ENCODE measurements around the gene GAREM1.
"Not testable (repeated sequence)": the region's sequence is repeated elsewhere in the genome, so short reads cannot be mapped to it uniquely, and the experiment has no call there.

Gene GAREM1

GRCh38 chr18:32470714-32471633, at the start of gene GAREM1:
Gene GAREM1 (minus strand): TSS chr18:32470882. CDS start chr18:32470428, 454 bp downstream.
- DNase-seq = peak; percentile 98

- DNase-seq = no peak
These were observed 40.5 kb upstream of the GAREM1 start for GRCh38 chr18:32511147-32511546.

- no peak for DNase-seq
These were observed 38.4 kb upstream of the GAREM1 start for GRCh38 chr18:32509111-32509510.

GRCh38 chr18:32507093-32507492, 36.4 kb upstream of the GAREM1 start:
- DNase-seq = no peak

GRCh38 chr18:32502014-32502413, 31.3 kb upstream of the GAREM1 start:
- no peak for DNase-seq

- DNase-seq = not testable (repeated sequence)
These were observed 30.6 kb upstream of the GAREM1 start for GRCh38 chr18:32501242-32501641.

- no peak for DNase-seq
These were observed 12.3 kb upstream of the GAREM1 start for GRCh38 chr18:32483002-32483401.

GRCh38 chr18:32482117-32482516, 11.4 kb upstream of the GAREM1 start:
- no peak for DNase-seq

- DNase-seq = no peak
These were observed 9.9 kb upstream of the GAREM1 start for GRCh38 chr18:32480581-32480980.

- DNase-seq = no peak
These were observed 8.1 kb upstream of the GAREM1 start for GRCh38 chr18:32478807-32479206.

GRCh38 chr18:32478317-32478716, 7.6 kb upstream of the GAREM1 start:
- DNase-seq = no peak

GRCh38 chr18:32476106-32476505, 5.4 kb upstream of the GAREM1 start:
- no peak for DNase-seq

- not testable (repeated sequence) for DNase-seq
These were observed 4.4 kb upstream of the GAREM1 start for GRCh38 chr18:32475069-32475468.

GRCh38 chr18:32473325-32473724, 2.6 kb upstream of the GAREM1 start:
- DNase-seq = no peak

- DNase-seq = no peak
These were observed 2.2 kb upstream of the GAREM1 start for GRCh38 chr18:32472841-32473240.

- DNase-seq = no peak
These were observed 295 bp downstream of the GAREM1 start for GRCh38 chr18:32470460-32470713.

GRCh38 chr18:32469691-32470459, 807 bp downstream of the GAREM1 start:
- peak; percentile 42 for DNase-seq

GRCh38 chr18:32469190-32469651, 1.5 kb downstream of the GAREM1 start:
- peak; percentile 54 for DNase-seq

- no peak for DNase-seq
These were observed 2.4 kb downstream of the GAREM1 start for GRCh38 chr18:32468147-32468845.

GRCh38 chr18:32461709-32462272, 8.9 kb downstream of the GAREM1 start:
- no peak for DNase-seq

GRCh38 chr18:32460171-32460731, 10.4 kb downstream of the GAREM1 start:
- DNase-seq = no peak

- DNase-seq = no peak
These were observed 11.2 kb downstream of the GAREM1 start for GRCh38 chr18:32459361-32460101.

Data from HCEC 1CT (cell line).